ENCODE data around the gene HSD17B14. TPM values are rescaled to one million over a fixed set of nuclear protein-coding genes. Genes with fewer than 3 reads are reported as not detected.

HSD17B14 gene
- total and polyA plus RNA-seq, 2 of the 8 experiments (the other 6 are each of a cell fraction or from before 2014, with no cell fraction given) = 8.4 to 25.5 TPM

- TF ChIP-seq CHD7 (IDR thresholded peaks at IDR 0.05; ENCODE audit: insufficient replicate concordance, low read length) = no peak
These were observed 66.0 kb downstream of the HSD17B14 start (continued) for GRCh38 chr19:48770266-48770665.

All from H1 (cell line).